ENCODE results near the gene MEIS3. TPM values are rescaled to one million over a fixed set of nuclear protein-coding genes. Genes with fewer than 3 reads are reported as not detected.

The MEIS3 gene
- total RNA-seq (2022; extraction: Qiagen RNA extraction) = 30.9 to 42.1 TPM (median 40.5 TPM) in 5 replicates

GRCh38 chr19:47419030-47419783 lies at the start of gene MEIS3:
Gene MEIS3 (minus strand): TSS chr19:47419527. CDS start chr19:47419081, 446 bp downstream.

Other genes starting within 250 kb of the MEIS3 start
- gene BBC3, start 188.3 kb downstream of the MEIS3 start, total RNA-seq (2022; extraction: Qiagen RNA extraction) = 16.6 to 28.7 TPM (median 26.5 TPM) in 5 replicates
- gene CCDC9, start 163.0 kb downstream of the MEIS3 start, total RNA-seq (2022; extraction: Qiagen RNA extraction) = 22.2 to 26.5 TPM (median 25.2 TPM) in 5 replicates
- gene INAFM1, start 144.6 kb downstream of the MEIS3 start, total RNA-seq (2022; extraction: Qiagen RNA extraction) = 4.2 to 12.7 TPM (median 10.9 TPM) in 5 replicates
- 1.1 to 2.9 TPM (median 2.2 TPM) in 5 replicates for gene C5AR1, start 109.7 kb downstream of the MEIS3 start, total RNA-seq (2022; extraction: Qiagen RNA extraction)
- 7.6 to 13.7 TPM (median 11.9 TPM) in 5 replicates for gene C5AR2, start 87.4 kb downstream of the MEIS3 start, total RNA-seq (2022; extraction: Qiagen RNA extraction)
- 25.5 to 38.2 TPM (median 36.8 TPM) in 5 replicates for gene DHX34, start 70.2 kb downstream of the MEIS3 start, total RNA-seq (2022; extraction: Qiagen RNA extraction)
- gene SLC8A2, start 52.4 kb upstream of the MEIS3 start, total RNA-seq (2022; extraction: Qiagen RNA extraction) = 0.15 to 0.57 TPM (median 0.37 TPM) in 5 replicates
- gene KPTN, start 64.7 kb upstream of the MEIS3 start, total RNA-seq (2022; extraction: Qiagen RNA extraction) = 17.1 to 23.8 TPM (median 20.3 TPM) in 5 replicates
- gene NAPA, start 95.5 kb upstream of the MEIS3 start, total RNA-seq (2022; extraction: Qiagen RNA extraction) = 88.1 to 110 TPM (median 100 TPM) in 5 replicates
- 0.03 to 0.06 TPM (median 0.05 TPM) in 4 of 5 replicates, not detected in the other for gene ZNF541, start 153.6 kb upstream of the MEIS3 start, total RNA-seq (2022; extraction: Qiagen RNA extraction)
- 15.1 to 16.7 TPM (median 16.0 TPM) in 5 replicates for gene BICRA, start 189.6 kb upstream of the MEIS3 start, total RNA-seq (2022; extraction: Qiagen RNA extraction)

All from A549 treated with AZD2906 at 1 μM for 4 hours (cell line).